Neural progenitor cell (in vitro differentiated cells): ENCODE measurements around the gene OR2D2. TPM values are rescaled to one million over a fixed set of nuclear protein-coding genes. Genes with fewer than 3 reads are reported as not detected.

Experiments
- DNase-seq: peaks from one replicate; pipeline ENCODE4 v3.0.0-alpha.2; 2016; ENCODE audit warnings: low spot score
- H2AFZ ChIP-seq: fragments of 200-600 bp; sonication (generic); replicated peaks from 2 replicates; pipeline ENCODE4 v1.6.1; 2016; ENCODE audit warnings: antibody characterized with exemption
- H3F3A ChIP-seq: fragments of 200-600 bp; sonication (generic); 2 replicates; pipeline ENCODE4 v1.6.1; 2016; ENCODE audit warnings: antibody characterized with exemption, low read depth
- H3K27ac ChIP-seq: fragments of 200-600 bp; sonication (generic); 2 replicates; pipeline ENCODE4 v1.5.1; 2016; ENCODE audit warnings: mild to moderate bottlenecking
- H3K27me3 ChIP-seq: fragments of 200-600 bp; sonication (generic); 2 replicates; pipeline ENCODE4 v1.6.1; 2016; ENCODE audit warnings: mild to moderate bottlenecking, moderate library complexity
- H3K36me3 ChIP-seq: fragments of 200-600 bp; sonication (generic); 2 replicates; pipeline ENCODE4 v1.5.1; 2016
- H3K4me1 ChIP-seq: fragments of 200-600 bp; sonication (generic); 2 replicates; pipeline ENCODE4 v1.6.1; 2016; ENCODE audit warnings: mixed run types
- H3K4me2 ChIP-seq: fragments of 200-600 bp; sonication (generic); 2 replicates; pipeline ENCODE4 v1.6.1; 2016
- H3K4me3 ChIP-seq: fragments of 200-600 bp; sonication (generic); 2 replicates; pipeline ENCODE4 v1.5.1; 2016
- H3K79me2 ChIP-seq: fragments of 200-600 bp; sonication (generic); 2 replicates; pipeline ENCODE4 v1.6.1; 2016; ENCODE audit warnings: low read depth
- H3K9ac ChIP-seq: fragments of 200-600 bp; sonication (generic); 2 replicates; pipeline ENCODE4 v1.6.1; 2016
- H3K9me3 ChIP-seq: fragments of 200-600 bp; sonication (generic); 2 replicates; pipeline ENCODE4 v1.5.1; 2016; ENCODE audit warnings: low read depth
- H4K20me1 ChIP-seq: fragments of 200-600 bp; sonication (generic); 2 replicates; pipeline ENCODE4 v1.6.1; 2016; ENCODE audit warnings: low read depth
- H3K27ac Mint-ChIP-seq: 3 replicates; pipeline ENCODE4 v1.8.0; 2021; ENCODE audit warnings: mixed read lengths
- H3K27me3 Mint-ChIP-seq: 2 replicates; pipeline ENCODE4 v1.8.0; 2022; ENCODE audit warnings: low read depth, mild to moderate bottlenecking, inconsistent platforms, moderate library complexity, mixed read lengths; ENCODE audit not compliant: insufficient read depth
- H3K36me3 Mint-ChIP-seq: 3 replicates; pipeline ENCODE4 v1.8.0; 2021; ENCODE audit warnings: mixed read lengths
- H3K4me1 Mint-ChIP-seq: 3 replicates; pipeline ENCODE4 v1.8.0; 2021; ENCODE audit warnings: mixed read lengths
- H3K4me3 Mint-ChIP-seq: 3 replicates; pipeline ENCODE4 v1.8.0; 2021; ENCODE audit warnings: mild to moderate bottlenecking, moderate library complexity, mixed read lengths
- H3K9me3 Mint-ChIP-seq: 3 replicates; pipeline ENCODE4 v1.8.0; 2020; ENCODE audit warnings: mixed read lengths
- CTCF ChIP-seq: fragments of 200-600 bp; sonication (generic); IDR thresholded peaks from 2 replicates; pipeline ENCODE4 v1.5.1; 2017; ENCODE audit warnings: antibody characterized with exemption, mild to moderate bottlenecking
- EZH2 ChIP-seq: fragments of 200-600 bp; sonication (generic); IDR thresholded peaks from 2 replicates; pipeline ENCODE4 v1.6.1; 2017; ENCODE audit warnings: antibody characterized with exemption, mild to moderate bottlenecking, moderate library complexity
- EZH2phosphoT487 ChIP-seq: fragments of 200-600 bp; sonication (generic); IDR thresholded peaks from 2 replicates; pipeline ENCODE4 v1.6.1; 2017; ENCODE audit warnings: antibody characterized with exemption
- total RNA-seq: library from RNA; depleted of rRNA; stranded (reverse); fragments of >200 nt; gene quantifications from 2 replicates; pipeline ENCODE4 v1.2.3, GENCODE V29; 2015; ENCODE audit warnings: low replicate concordance

The OR2D2 gene
- 0.56 TPM in 1 of 2 replicates, not detected in the other for total RNA-seq

- no peaks in the 10 kb centered on the region for H3K4me1 Mint-ChIP-seq
- H3K4me2 ChIP-seq, result no peak within 1 kb of the TSS
- no peak within 1 kb of the TSS for H3K4me3 ChIP-seq
- H3F3A ChIP-seq, result no peaks in the 10 kb centered on the region
- H3K9me3 ChIP-seq, result no peaks in the 10 kb centered on the region
- H4K20me1 ChIP-seq, result no peaks in the 10 kb centered on the region
- no peaks in the 10 kb centered on the region for H3K9me3 Mint-ChIP-seq
- no peaks in the 10 kb centered on the region for H3K27me3 ChIP-seq
- no peaks in the 10 kb centered on the region for H3K4me1 ChIP-seq
- no peaks in the 10 kb centered on the region for H3K79me2 ChIP-seq
- DNase-seq, result no peak
- no peaks in the 10 kb centered on the region for H3K27me3 Mint-ChIP-seq
- H3K4me3 Mint-ChIP-seq, result no peak within 1 kb of the TSS
- H3K27ac Mint-ChIP-seq, result no peak within 1 kb of the TSS
- no peak within 1 kb of the TSS for H2AFZ ChIP-seq
- no peak within 1 kb of the TSS for H3K27ac ChIP-seq
- H3K9ac ChIP-seq, result no peak within 1 kb of the TSS
- TF ChIP-seq EZH2, result no peak
- TF ChIP-seq CTCF, result no peak
- no peak for TF ChIP-seq EZH2phosphoT487
- no peaks in the 10 kb centered on the region for H3K36me3 ChIP-seq
- H3K36me3 Mint-ChIP-seq, result no peaks in the 10 kb centered on the region
Observed at GRCh38 chr11:6892400-6892799, at the start of gene OR2D2. TSS of gene OR2D2 (minus strand) at chr11:6892500. CDS start at chr11:6892500, 0 bp downstream.

- Mint-ChIP-seq H3K4me1 (no peaks in the 10 kb centered on the region), H3K36me3 (peaks cover 3% of the 10 kb centered on the region), H3K9me3 (no peaks in the 10 kb centered on the region), H3K27me3 (no peaks in the 10 kb centered on the region), H3K4me3 (no peak overlapping the region), H3K27ac (no peak overlapping the region)
- no peaks in the 10 kb centered on the region for H3K9me3 ChIP-seq
- H4K20me1 ChIP-seq, result no peaks in the 10 kb centered on the region
- H3K4me3 ChIP-seq, result no peak overlapping the region
- no peak overlapping the region for H2AFZ ChIP-seq
- H3K9ac ChIP-seq, result no peak overlapping the region
- TF ChIP-seq EZH2phosphoT487 (no peak), CTCF (no peak), EZH2 (no peak)
- no peak overlapping the region for H3K27ac ChIP-seq
- DNase-seq, result no peak
- no peaks in the 10 kb centered on the region for H3K27me3 ChIP-seq
- no peaks in the 10 kb centered on the region for H3K79me2 ChIP-seq
- no peak overlapping the region for H3K4me2 ChIP-seq
- H3K4me1 ChIP-seq, result no peaks in the 10 kb centered on the region
- H3K36me3 ChIP-seq, result peaks cover 4% of the 10 kb centered on the region
- H3F3A ChIP-seq, result no peaks in the 10 kb centered on the region
Observed at GRCh38 chr11:6941970-6942369, 49.7 kb upstream of the OR2D2 start.

GRCh38 chr11:6932145-6932544, 39.8 kb upstream of the OR2D2 start:
- Mint-ChIP-seq H3K9me3 (no peaks in the 10 kb centered on the region), H3K27me3 (no peaks in the 10 kb centered on the region), H3K36me3 (peaks cover 8% of the 10 kb centered on the region), H3K4me1 (peaks cover 7% of the 10 kb centered on the region), H3K4me3 (no peak overlapping the region), H3K27ac (no peak overlapping the region)
- H3K79me2 ChIP-seq, result peaks cover 16% of the 10 kb centered on the region
- TF ChIP-seq CTCF (no peak), EZH2phosphoT487 (no peak), EZH2 (no peak)
- H3K27ac ChIP-seq, result no peak overlapping the region
- H3K4me3 ChIP-seq, result no peak overlapping the region
- H3F3A ChIP-seq, result peaks cover 3% of the 10 kb centered on the region
- no peak overlapping the region for H2AFZ ChIP-seq
- no peak for DNase-seq
- H4K20me1 ChIP-seq, result no peaks in the 10 kb centered on the region
- no peaks in the 10 kb centered on the region for H3K9me3 ChIP-seq
- H3K9ac ChIP-seq, result no peak overlapping the region
- no peaks in the 10 kb centered on the region for H3K27me3 ChIP-seq
- H3K4me2 ChIP-seq, result no peak overlapping the region
- peaks cover 9% of the 10 kb centered on the region for H3K4me1 ChIP-seq
- H3K36me3 ChIP-seq, result no peaks in the 10 kb centered on the region
